Sigmoid colon (tissue), 4 donors: Measurements from ENCODE around the gene CTIF.

Experiments used
- EP300 ChIP-seq, 4 donors: sonication (generic); formaldehyde crosslinking; IDR thresholded peaks; one replicate each; pipeline ENCODE4 v1.6.1; 2017; ENCODE audit warnings: antibody characterized with exemption in 4 of 4
- TF ChIP-seq, protein P1 (sequence below), 4 experiments: fragments of 450-650 bp in 3 of 4; fragments of 200-600 bp in 1 of 4; IDR thresholded peaks; one replicate each; pipeline ENCODE4 v1.5.1; 2016 to 2019; ENCODE audit warnings: antibody characterized with exemption in 4 of 4, mild to moderate bottlenecking in 3 of 4, moderate library complexity in 2 of 4

DNA sequence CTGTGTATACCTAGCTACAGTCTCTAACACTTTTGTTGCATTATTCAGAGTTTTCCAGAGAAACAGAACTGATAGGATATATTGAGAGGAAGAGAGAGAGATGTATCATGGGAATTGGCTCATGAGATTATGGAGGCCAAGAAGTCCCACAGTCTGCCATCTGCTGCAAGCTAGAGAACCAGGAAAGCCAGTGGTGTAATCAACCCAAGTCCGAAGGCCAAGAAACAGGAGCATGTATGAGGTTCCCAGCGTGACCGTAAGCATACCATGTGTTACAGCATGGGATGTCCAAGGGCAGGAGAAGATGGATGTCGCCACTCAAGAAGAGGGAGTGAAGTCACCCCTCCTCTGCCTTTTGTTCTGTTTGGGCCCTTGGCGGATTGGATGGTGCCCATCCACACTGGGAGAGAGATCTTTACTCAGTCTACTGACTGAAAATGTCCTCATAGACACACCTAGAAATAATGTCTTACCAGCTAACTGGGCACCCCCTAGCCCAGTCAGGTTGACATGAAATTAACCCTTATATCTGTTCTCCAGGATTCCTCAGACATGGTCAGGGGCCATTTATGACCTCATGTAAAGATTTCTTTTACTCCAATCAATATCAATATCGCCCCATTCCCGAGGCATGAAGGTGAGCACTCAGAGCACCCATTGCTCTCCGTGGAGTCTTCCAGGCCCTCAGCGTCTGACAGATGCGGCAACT, 179.6 kb downstream of the CTIF start:
- TF ChIP-seq, protein P1, sequence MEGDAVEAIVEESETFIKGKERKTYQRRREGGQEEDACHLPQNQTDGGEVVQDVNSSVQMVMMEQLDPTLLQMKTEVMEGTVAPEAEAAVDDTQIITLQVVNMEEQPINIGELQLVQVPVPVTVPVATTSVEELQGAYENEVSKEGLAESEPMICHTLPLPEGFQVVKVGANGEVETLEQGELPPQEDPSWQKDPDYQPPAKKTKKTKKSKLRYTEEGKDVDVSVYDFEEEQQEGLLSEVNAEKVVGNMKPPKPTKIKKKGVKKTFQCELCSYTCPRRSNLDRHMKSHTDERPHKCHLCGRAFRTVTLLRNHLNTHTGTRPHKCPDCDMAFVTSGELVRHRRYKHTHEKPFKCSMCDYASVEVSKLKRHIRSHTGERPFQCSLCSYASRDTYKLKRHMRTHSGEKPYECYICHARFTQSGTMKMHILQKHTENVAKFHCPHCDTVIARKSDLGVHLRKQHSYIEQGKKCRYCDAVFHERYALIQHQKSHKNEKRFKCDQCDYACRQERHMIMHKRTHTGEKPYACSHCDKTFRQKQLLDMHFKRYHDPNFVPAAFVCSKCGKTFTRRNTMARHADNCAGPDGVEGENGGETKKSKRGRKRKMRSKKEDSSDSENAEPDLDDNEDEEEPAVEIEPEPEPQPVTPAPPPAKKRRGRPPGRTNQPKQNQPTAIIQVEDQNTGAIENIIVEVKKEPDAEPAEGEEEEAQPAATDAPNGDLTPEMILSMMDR (IDR thresholded peaks at IDR 0.05): no peak
- TF ChIP-seq EP300 (IDR thresholded peaks at IDR 0.05): no peak
